SK-N-SH (cell line): ENCODE measurements around the gene MX2. TPM values are rescaled to one million over a fixed set of nuclear protein-coding genes. Genes with fewer than 3 reads are reported as not detected.
"Not testable (repeated sequence)": the region's sequence is repeated elsewhere in the genome, so short reads cannot be mapped to it uniquely, and the experiment has no call there.

Source experiments
- CTCF ChIA-PET: fragments of 300-600, 350-600 bp; formaldehyde crosslinking; extraction: SDS; loops from one replicate; lab custom pipeline; 2021; lab: Yijun Ruan, JAX
- POLR2A ChIA-PET: fragments of 350-600 bp; sonication (Branson Sonifier 250); formaldehyde crosslinking; extraction: SDS; loops from one replicate; lab custom pipeline; 2020; ENCODE audit warnings: antibody characterized with exemption, inconsistent platforms; lab: Yijun Ruan, JAX
- DNase-seq: peaks from one replicate; pipeline ENCODE4 v3.0.0; 2012
- H2AFZ ChIP-seq: fragments of 200-600 bp; sonication (generic); 2 replicates; pipeline ENCODE4 v1.8.1; 2016; ENCODE audit warnings: antibody characterized with exemption, mild to moderate bottlenecking, low read depth
- H3F3A ChIP-seq: fragments of 200-600 bp; sonication (generic); replicated peaks from 2 replicates; pipeline ENCODE3; 2016; ENCODE audit warnings: antibody characterized with exemption, mild to moderate bottlenecking; ENCODE audit not compliant: insufficient read depth
- H3K27ac ChIP-seq, 2 experiments: fragments of 200-500 bp in 1 of 2; fragments of 200-600 bp in 1 of 2; sonication (Bioruptor generic) in 1 of 2; sonication (generic), shearing (Covaris generic) in 1 of 2; 2 replicates each; pipeline versions ENCODE4 v1.5.1 to v1.6.1; 2014 to 2016; ENCODE audit warnings: low read depth in 2 of 2, inconsistent platforms in 1 of 2, low read length in 1 of 2, mild to moderate bottlenecking in 1 of 2, mixed read lengths in 1 of 2
- H3K27me3 ChIP-seq: fragments of 200-600 bp; sonication (generic), shearing (Covaris generic); 2 replicates; pipeline ENCODE4 v1.6.1; 2016; ENCODE audit warnings: mixed run types; ENCODE audit not compliant: insufficient read depth
- H3K36me3 ChIP-seq, 2 experiments: fragments of 200-500 bp in 1 of 2; fragments of 200-600 bp in 1 of 2; sonication (Bioruptor generic) in 1 of 2; sonication (generic) in 1 of 2; replicated peaks in 1 of 2; 2 replicates each; pipeline versions ENCODE3 to v1.5.1; 2014 to 2016; ENCODE audit warnings: low read length in 1 of 2, mild to moderate bottlenecking in 1 of 2; ENCODE audit not compliant: insufficient read depth in 2 of 2, control insufficient read depth in 1 of 2
- H3K4me1 ChIP-seq, 2 experiments: fragments of 200-500 bp in 1 of 2; fragments of 200-600 bp in 1 of 2; sonication (Bioruptor generic) in 1 of 2; sonication (generic), shearing (Covaris generic) in 1 of 2; 2 replicates each; pipeline versions ENCODE4 v1.5.1 to v1.6.1; 2014 to 2016; ENCODE audit warnings: low read depth in 1 of 2, low read length in 1 of 2, mixed run types in 1 of 2; ENCODE audit not compliant: insufficient read depth in 2 of 2, control insufficient read depth in 1 of 2
- H3K4me2 ChIP-seq: fragments of 200-600 bp; sonication (generic), shearing (Covaris generic); 2 replicates; pipeline ENCODE4 v1.6.1; 2017; ENCODE audit warnings: mixed run types
- H3K4me3 ChIP-seq, 2 experiments: fragments of 200-500 bp in 1 of 2; fragments of 200-600 bp in 1 of 2; sonication (Bioruptor generic) in 1 of 2; sonication (generic), shearing (Covaris generic) in 1 of 2; 2 replicates each; pipeline versions ENCODE4 v1.5.1 to v1.8.1; 2014 to 2016; ENCODE audit warnings: low read depth in 2 of 2, inconsistent platforms in 1 of 2, low read length in 1 of 2, mild to moderate bottlenecking in 1 of 2, mixed read lengths in 1 of 2, moderate library complexity in 1 of 2
- H3K79me2 ChIP-seq: fragments of 200-600 bp; sonication (generic); 2 replicates; pipeline ENCODE4 v1.8.1; 2017; ENCODE audit warnings: mild to moderate bottlenecking; ENCODE audit not compliant: insufficient read depth
- H3K9ac ChIP-seq: fragments of 200-600 bp; sonication (generic); 2 replicates; pipeline ENCODE4 v1.6.1; 2017; ENCODE audit warnings: mixed run types
- H3K9me2 ChIP-seq: fragments of 200-600 bp; sonication (generic); 2 replicates; pipeline ENCODE4 v1.6.1; 2017; ENCODE audit warnings: mixed run types
- H3K9me3 ChIP-seq: fragments of 200-600 bp; sonication (generic); 2 replicates; pipeline ENCODE4 v1.6.1; 2017; ENCODE audit warnings: mixed run types, mild to moderate bottlenecking, moderate library complexity
- H4K20me1 ChIP-seq: fragments of 200-600 bp; sonication (generic); 2 replicates; pipeline ENCODE4 v1.6.1; 2017; ENCODE audit warnings: mild to moderate bottlenecking, mixed run types; ENCODE audit not compliant: insufficient read depth
- EZH2phosphoT487 ChIP-seq: fragments of 200-600 bp; sonication (generic); IDR thresholded peaks from 2 replicates; pipeline ENCODE4 v1.6.1; 2017; ENCODE audit warnings: low read depth, mixed run types, mild to moderate bottlenecking, antibody characterized with exemption, moderate library complexity, borderline replicate concordance
- FOSL2 ChIP-seq: IDR thresholded peaks from 2 replicates; pipeline ENCODE4 v1.4.0; 2012; ENCODE audit warnings: low read depth, mild to moderate bottlenecking, moderate library complexity, borderline replicate concordance
- FOXJ3 ChIP-seq: sonication (generic); formaldehyde crosslinking; IDR thresholded peaks from 2 replicates; pipeline ENCODE4 v1.5.1; 2020; ENCODE audit warnings: mild to moderate bottlenecking, missing genetic modification reagents
- FOXM1 ChIP-seq: IDR thresholded peaks from 2 replicates; pipeline ENCODE4 v1.4.0; 2012; ENCODE audit warnings: low read depth, mild to moderate bottlenecking
- GABPA ChIP-seq: IDR thresholded peaks from 2 replicates; pipeline ENCODE4 v1.4.0; 2012; ENCODE audit warnings: low read depth, mild to moderate bottlenecking
- RFX5 ChIP-seq: IDR thresholded peaks from 2 replicates; pipeline ENCODE4 v1.6.1; 2012; ENCODE audit warnings: mild to moderate bottlenecking, improper control_type of control experiment, low read length
- SMC3 ChIP-seq: IDR thresholded peaks from 2 replicates; pipeline ENCODE4 v1.6.1; 2012; ENCODE audit warnings: low read depth, low read length, improper control_type of control experiment
- TAF1 ChIP-seq: IDR thresholded peaks from 2 replicates; pipeline ENCODE4 v1.6.1; 2012; ENCODE audit warnings: low read depth, mild to moderate bottlenecking, low read length, moderate library complexity, borderline replicate concordance
- TEAD4 ChIP-seq: IDR thresholded peaks from 2 replicates; pipeline ENCODE4 v1.4.0; 2012; ENCODE audit warnings: mild to moderate bottlenecking, borderline replicate concordance; ENCODE audit not compliant: insufficient read depth
- YY1 ChIP-seq: IDR thresholded peaks from 2 replicates; pipeline ENCODE4 v1.4.0; 2012; ENCODE audit warnings: low read depth, mild to moderate bottlenecking
- WGBS: methylation state at CpG from one replicate; pipeline ENCODE4 v1.1.6; 2017; ENCODE audit warnings: low lambda C conversion rate; 5-methylcytosine and 5-hydroxymethylcytosine counted together
- polyA plus RNA-seq, 3 experiments: library from polyadenylated mRNA; depleted of rRNA; stranded (reverse); fragments of >200 nt; gene quantifications; 2 replicates each; pipeline ENCODE4 v1.2.3, GENCODE V29; 2012
- TF ChIP-seq, protein P1 (sequence below): fragments of 200-600 bp; sonication (generic); IDR thresholded peaks from 2 replicates; pipeline ENCODE4 v1.6.1; 2017; ENCODE audit warnings: antibody characterized with exemption, mild to moderate bottlenecking, moderate library complexity
- TF ChIP-seq, protein P2 (sequence below): IDR thresholded peaks from 2 replicates; pipeline ENCODE4 v1.4.0; 2012; ENCODE audit warnings: low read depth, borderline replicate concordance
- TF ChIP-seq, protein P3 (sequence below): IDR thresholded peaks from 2 replicates; pipeline ENCODE4; 2012

The MX2 gene
- polyA plus RNA-seq, 1 of the 3 experiments (the other 2 are of a cell fraction) = 0.08 TPM

DNA sequence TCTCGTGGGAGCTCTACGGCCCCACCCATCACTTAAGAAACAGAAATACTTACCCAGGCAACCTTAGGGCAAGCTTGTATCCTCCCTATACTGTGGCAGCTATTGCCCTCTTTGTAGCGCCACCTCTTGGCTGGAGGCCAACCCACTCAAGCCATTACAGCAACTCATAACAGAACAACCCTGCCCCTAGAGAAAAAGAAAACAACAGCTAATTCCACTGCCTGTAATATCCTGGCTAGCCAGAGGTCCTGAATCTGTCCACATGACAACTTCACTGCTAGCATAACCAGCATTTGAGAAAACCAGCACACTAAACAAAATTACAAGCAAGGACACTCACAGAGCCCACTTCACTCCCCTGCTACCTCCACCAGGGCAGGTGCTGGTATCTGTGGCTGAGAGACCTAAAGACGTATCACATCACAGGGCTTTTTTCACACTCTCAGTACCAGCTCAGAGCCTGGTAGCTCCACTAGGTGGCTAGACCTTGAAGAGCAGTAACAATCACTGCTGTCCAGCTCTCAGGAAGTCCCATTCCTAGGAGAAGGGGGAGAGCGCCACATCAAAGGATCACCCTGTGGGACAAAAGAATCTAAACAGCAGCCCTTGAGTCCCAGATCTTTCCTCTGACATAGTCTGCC, 49.7 kb downstream of the MX2 start:
- peaks cover 5% of the 10 kb centered on the region; the same call in 1 of the 2 replicates for H3K27me3 ChIP-seq
- H3K9me3 ChIP-seq = 0 out of 2 replicates have a peak, but pooled peaks cover 6% of the 10 kb centered on the region
- DNase-seq = no peak
- H3K9me2 ChIP-seq = no peaks in the 10 kb centered on the region
- no peak overlapping the region for H2AFZ ChIP-seq
- no peaks in the 10 kb centered on the region for H3F3A ChIP-seq
- no peak overlapping the region for H3K4me2 ChIP-seq
- H3K36me3 ChIP-seq = no peaks in the 10 kb centered on the region
- H3K9ac ChIP-seq = no peak overlapping the region
- H3K79me2 ChIP-seq = no peaks in the 10 kb centered on the region
- H3K27ac ChIP-seq = no peak overlapping the region
- 46% methylated on average over 4 of the region's 5 CpGs for WGBS
- ChIA-PET POLR2A (no interaction called here), CTCF (interaction anchor here (2.9 kb wide), 1 partner anchor 128 kb away, joined by 10 read pairs; no protein-coding TSS in a partner anchor)
- H3K4me1 ChIP-seq = no peaks in the 10 kb centered on the region
- H4K20me1 ChIP-seq = no peaks in the 10 kb centered on the region
- H3K4me3 ChIP-seq = no peak overlapping the region
- TF ChIP-seq EZH2phosphoT487 (no peak), SMC3 (no peak), FOXM1 (no peak), RFX5 (no peak), FOSL2 (no peak), TEAD4 (no peak), FOXJ3 (CRISPR knock-in tag) (no peak), GABPA (no peak), TAF1 (no peak), YY1 (no peak)
- TF ChIP-seq, protein P1, sequence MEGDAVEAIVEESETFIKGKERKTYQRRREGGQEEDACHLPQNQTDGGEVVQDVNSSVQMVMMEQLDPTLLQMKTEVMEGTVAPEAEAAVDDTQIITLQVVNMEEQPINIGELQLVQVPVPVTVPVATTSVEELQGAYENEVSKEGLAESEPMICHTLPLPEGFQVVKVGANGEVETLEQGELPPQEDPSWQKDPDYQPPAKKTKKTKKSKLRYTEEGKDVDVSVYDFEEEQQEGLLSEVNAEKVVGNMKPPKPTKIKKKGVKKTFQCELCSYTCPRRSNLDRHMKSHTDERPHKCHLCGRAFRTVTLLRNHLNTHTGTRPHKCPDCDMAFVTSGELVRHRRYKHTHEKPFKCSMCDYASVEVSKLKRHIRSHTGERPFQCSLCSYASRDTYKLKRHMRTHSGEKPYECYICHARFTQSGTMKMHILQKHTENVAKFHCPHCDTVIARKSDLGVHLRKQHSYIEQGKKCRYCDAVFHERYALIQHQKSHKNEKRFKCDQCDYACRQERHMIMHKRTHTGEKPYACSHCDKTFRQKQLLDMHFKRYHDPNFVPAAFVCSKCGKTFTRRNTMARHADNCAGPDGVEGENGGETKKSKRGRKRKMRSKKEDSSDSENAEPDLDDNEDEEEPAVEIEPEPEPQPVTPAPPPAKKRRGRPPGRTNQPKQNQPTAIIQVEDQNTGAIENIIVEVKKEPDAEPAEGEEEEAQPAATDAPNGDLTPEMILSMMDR = no peak; the same call in 1 of the 2 replicates
- TF ChIP-seq, protein P2, sequence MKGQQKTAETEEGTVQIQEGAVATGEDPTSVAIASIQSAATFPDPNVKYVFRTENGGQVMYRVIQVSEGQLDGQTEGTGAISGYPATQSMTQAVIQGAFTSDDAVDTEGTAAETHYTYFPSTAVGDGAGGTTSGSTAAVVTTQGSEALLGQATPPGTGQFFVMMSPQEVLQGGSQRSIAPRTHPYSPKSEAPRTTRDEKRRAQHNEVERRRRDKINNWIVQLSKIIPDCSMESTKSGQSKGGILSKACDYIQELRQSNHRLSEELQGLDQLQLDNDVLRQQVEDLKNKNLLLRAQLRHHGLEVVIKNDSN = no peak
- TF ChIP-seq, protein P3, sequence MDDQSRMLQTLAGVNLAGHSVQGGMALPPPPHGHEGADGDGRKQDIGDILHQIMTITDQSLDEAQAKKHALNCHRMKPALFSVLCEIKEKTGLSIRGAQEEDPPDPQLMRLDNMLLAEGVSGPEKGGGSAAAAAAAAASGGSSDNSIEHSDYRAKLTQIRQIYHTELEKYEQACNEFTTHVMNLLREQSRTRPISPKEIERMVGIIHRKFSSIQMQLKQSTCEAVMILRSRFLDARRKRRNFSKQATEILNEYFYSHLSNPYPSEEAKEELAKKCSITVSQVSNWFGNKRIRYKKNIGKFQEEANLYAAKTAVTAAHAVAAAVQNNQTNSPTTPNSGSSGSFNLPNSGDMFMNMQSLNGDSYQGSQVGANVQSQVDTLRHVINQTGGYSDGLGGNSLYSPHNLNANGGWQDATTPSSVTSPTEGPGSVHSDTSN = no peak

DNA sequence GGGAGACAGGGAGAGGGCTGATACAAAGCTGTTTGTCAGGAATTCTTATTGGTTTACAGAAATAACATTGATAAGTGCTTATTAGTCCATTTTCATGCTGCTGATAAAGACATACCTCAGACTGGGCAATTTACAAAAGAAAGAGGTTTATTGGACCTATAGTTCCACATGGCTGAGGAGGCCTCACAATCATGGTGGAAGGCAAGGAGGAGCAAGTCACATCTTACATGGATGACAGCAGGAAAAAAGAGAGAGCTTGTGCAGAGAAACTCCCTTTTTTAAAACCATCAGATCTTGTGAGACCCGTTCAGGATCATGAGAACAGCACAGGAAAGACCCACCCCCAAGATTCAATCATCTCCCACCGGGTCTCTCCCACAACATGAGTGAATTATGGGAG, 55.7 kb downstream of the MX2 start:
- WGBS = 42% methylated on average over 2 of the region's 2 CpGs
- H3F3A ChIP-seq, H3K4me1 ChIP-seq, DNase-seq, H2AFZ ChIP-seq, H3K9me3 ChIP-seq, H3K27ac ChIP-seq, H3K4me3 ChIP-seq, H3K4me2 ChIP-seq, H3K9me2 ChIP-seq, H3K9ac ChIP-seq, CTCF ChIA-PET, H4K20me1 ChIP-seq, POLR2A ChIA-PET, H3K27me3 ChIP-seq, H3K36me3 ChIP-seq, H3K79me2 ChIP-seq: not testable (repeated sequence)
